ENCODE results near the gene MPPED2. TPM values are rescaled to one million over a fixed set of nuclear protein-coding genes. Genes with fewer than 3 reads are reported as not detected.

The MPPED2 gene
- total RNA-seq, 1 experiment from 2014 or later = 4.7 TPM

DNA sequence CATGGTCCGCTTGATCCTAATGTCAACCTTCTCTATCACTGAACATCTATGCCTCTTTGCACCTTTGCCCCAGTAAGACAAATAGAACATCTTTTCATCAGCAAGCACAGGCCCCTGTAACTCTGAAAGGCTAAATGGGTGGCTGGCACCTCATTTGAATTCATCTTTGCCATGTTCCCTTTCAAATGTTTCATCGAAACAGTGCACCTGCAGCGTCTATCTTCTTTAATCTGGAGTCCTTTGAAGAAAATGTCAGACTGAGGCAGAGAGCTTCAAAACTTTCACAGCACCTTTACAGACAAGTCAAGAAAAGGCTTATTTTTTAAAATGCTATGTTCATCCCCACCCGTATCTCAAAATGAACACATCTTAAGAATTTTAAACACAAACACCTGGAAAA is 3.4 kb downstream of the MPPED2 start:
- WGBS (ENCODE audit: extremely low coverage, insufficient read length, low lambda C conversion rate) = no CpG with 5 or more reads among the region's 4 CpGs
- Histone ChIP-seq H4K8ac (replicated peaks; ENCODE audit: insufficient read length, low read depth, low read length) (no peak overlapping the region), H2AK5ac (ENCODE audit: insufficient read length, low read length) (no peak overlapping the region), H3K27ac (ENCODE audit: insufficient read length, low read depth, low read length) (no peak overlapping the region), H3K4me2 (ENCODE audit: insufficient read depth, insufficient read length, low read length) (no peak overlapping the region), H4K20me1 (ENCODE audit: control insufficient read depth, insufficient read depth, insufficient read length) (no peaks in the 10 kb centered on the region), H2BK12ac (ENCODE audit: insufficient read length, low read depth, low read length) (no peak overlapping the region), H2BK15ac (ENCODE audit: low read depth, low read length) (no peak overlapping the region), H3K4me1 (ENCODE audit: insufficient read depth, low read length) (peaks cover 4% of the 10 kb centered on the region; the same call in 1 of the 2 replicates), H3K79me1 (ENCODE audit: insufficient read depth, low read depth, low read length, poor library complexity, severe bottlenecking) (no peaks in the 10 kb centered on the region), H2BK120ac (ENCODE audit: low read depth, low read length, poor library complexity, severe bottlenecking) (no peak overlapping the region), H3K9ac (ENCODE audit: extremely low read depth, insufficient read length, low read length) (no peak overlapping the region), H3T11ph (ENCODE audit: low read length) (no peak overlapping the region), H3K23ac (ENCODE audit: insufficient read length, low read depth, low read length) (no peak overlapping the region), H3K79me2 (ENCODE audit: insufficient read depth, low read length) (peaks cover 2% of the 10 kb centered on the region; the same call in 1 of the 2 replicates), H3K18ac (ENCODE audit: insufficient read length, low read depth, low read length) (no peak overlapping the region), H4K5ac (ENCODE audit: insufficient read length, low read depth, low read length) (no peak overlapping the region), H3K23me2 (ENCODE audit: insufficient read length, low read depth, low read length, poor library complexity, severe bottlenecking) (peaks cover 21% of the 10 kb centered on the region), H4K91ac (ENCODE audit: insufficient read length, low read depth, low read length) (no peak overlapping the region), H2AFZ (ENCODE audit: low read length) (no peak overlapping the region), H2BK5ac (ENCODE audit: insufficient read length, low read length) (no peak overlapping the region), H2BK20ac (ENCODE audit: low read depth, low read length, poor library complexity, severe bottlenecking) (no peak overlapping the region), H3K14ac (ENCODE audit: insufficient read depth, low read length) (no peak overlapping the region), H3K56ac (ENCODE audit: insufficient read length, low read depth, low read length) (no peak overlapping the region), H3K27me3 (ENCODE audit: insufficient read depth, low read length) (peaks cover 7% of the 10 kb centered on the region; the same call in 1 of the 2 replicates), H3K9me3 (ENCODE audit: control insufficient read depth, low read depth, low read length) (no peaks in the 10 kb centered on the region), H3K4ac (ENCODE audit: low read depth, low read length) (no peak overlapping the region)
- no peak for TF ChIP-seq CTCF (conservative IDR thresholded peaks at IDR 0.05)
- H3K27me3 Mint-ChIP-seq (ENCODE audit: low read depth) = peaks cover 55% of the 10 kb centered on the region
- H3K4me3 Mint-ChIP-seq = no peak overlapping the region
- no peaks in the 10 kb centered on the region; a peak in 2 of 5 replicates for H3K9me3 Mint-ChIP-seq
- peaks cover 19 to 29% of the 10 kb centered on the region in 2 experiments for H3K4me1 Mint-ChIP-seq
- no peak for DNase-seq
- H3K27ac Mint-ChIP-seq = no peak overlapping the region
- peaks cover 0 to 21% (median 10%) of the 10 kb centered on the region in 3 experiments; a peak in 5 of 7 replicates for H3K36me3 Mint-ChIP-seq (ENCODE audit: insufficient read depth in 1 of 3, low read depth in 3 of 3)

All from H9 (cell line).